ENCODE data around the gene HVCN1. TPM values are rescaled to one million over a fixed set of nuclear protein-coding genes. Genes with fewer than 3 reads are reported as not detected.

Gene HVCN1
- total RNA-seq, 1 donor from 2014 or later = 0.33 TPM

- no peak for DNase-seq (ENCODE audit: low read depth)
These were observed 72.3 kb downstream of the HVCN1 start for GRCh38 chr12:110616471-110617115.

GRCh38 chr12:110615171-110615570 lies 73.7 kb downstream of the HVCN1 start:
- no peak for DNase-seq (ENCODE audit: low read depth)
- H3K27me3 ChIP-seq (ENCODE audit: control insufficient read depth, insufficient read depth, low read length) = no peaks in the 10 kb centered on the region
- no peaks in the 10 kb centered on the region for H3K36me3 ChIP-seq (ENCODE audit: control insufficient read depth, insufficient read depth, low read length)
- TF ChIP-seq CTCF (IDR thresholded peaks at IDR 0.05; ENCODE audit: insufficient read depth, low read length, poor library complexity, severe bottlenecking) = no peak
- no peak overlapping the region for H3K4me3 ChIP-seq (ENCODE audit: low read depth, low read length)

More at GRCh38 chr12:110616471-110617115, 72.3 kb downstream of the HVCN1 start:
- H3K27me3 ChIP-seq (ENCODE audit: control insufficient read depth, insufficient read depth, low read length) = no peaks in the 10 kb centered on the region
- no peak for TF ChIP-seq CTCF (IDR thresholded peaks at IDR 0.05; ENCODE audit: insufficient read depth, low read length, poor library complexity, severe bottlenecking)
- H3K4me3 ChIP-seq (ENCODE audit: low read depth, low read length) = no peak overlapping the region
- H3K36me3 ChIP-seq (ENCODE audit: control insufficient read depth, insufficient read depth, low read length) = no peaks in the 10 kb centered on the region

GRCh38 chr12:110613771-110614684 lies 74.9 kb downstream of the HVCN1 start, which contains the start of gene TCTN1:
Gene TCTN1, plus strand, starts transcription at chr12:110614129. Its CDS starts 54 bp downstream, at chr12:110614183.
- no peaks in the 10 kb centered on the region for H3K36me3 ChIP-seq (ENCODE audit: control insufficient read depth, insufficient read depth, low read length)
- DNase-seq (ENCODE audit: low read depth) = peak; percentile 86
- no peaks in the 10 kb centered on the region for H3K27me3 ChIP-seq (ENCODE audit: control insufficient read depth, insufficient read depth, low read length)
- no peak for TF ChIP-seq CTCF (IDR thresholded peaks at IDR 0.05; ENCODE audit: insufficient read depth, low read length, poor library complexity, severe bottlenecking)
- H3K4me3 ChIP-seq (ENCODE audit: low read depth, low read length) = peak within 1 kb of the TSS; percentile 71

GRCh38 chr12:110613071-110613770 lies 75.7 kb downstream of the HVCN1 start:
- Histone ChIP-seq H3K27me3 (ENCODE audit: control insufficient read depth, insufficient read depth, low read length) (no peaks in the 10 kb centered on the region), H3K36me3 (ENCODE audit: control insufficient read depth, insufficient read depth, low read length) (no peaks in the 10 kb centered on the region), H3K4me3 (ENCODE audit: low read depth, low read length) (peak overlapping the region; percentile 71)
- no peak for TF ChIP-seq CTCF (IDR thresholded peaks at IDR 0.05; ENCODE audit: insufficient read depth, low read length, poor library complexity, severe bottlenecking)
- no peak for DNase-seq (ENCODE audit: low read depth)

- no peak for DNase-seq (ENCODE audit: low read depth)
- TF ChIP-seq CTCF (IDR thresholded peaks at IDR 0.05; ENCODE audit: insufficient read depth, low read length, poor library complexity, severe bottlenecking) = no peak
- H3K36me3 ChIP-seq (ENCODE audit: control insufficient read depth, insufficient read depth, low read length) = no peaks in the 10 kb centered on the region
- no peak overlapping the region for H3K4me3 ChIP-seq (ENCODE audit: low read depth, low read length)
- no peaks in the 10 kb centered on the region for H3K27me3 ChIP-seq (ENCODE audit: control insufficient read depth, insufficient read depth, low read length)
These were observed 82.7 kb downstream of the HVCN1 start for GRCh38 chr12:110606253-110606611.

Measured in kidney epithelial cell (primary cell).